Neural progenitor cell (in vitro differentiated cells): ENCODE data around the gene NKX6-1.

Experiments
- EZH2 ChIP-seq: fragments of 200-600 bp; sonication (generic); IDR thresholded peaks from 2 replicates; pipeline ENCODE4 v1.6.1; 2017; ENCODE audit warnings: antibody characterized with exemption, mild to moderate bottlenecking, moderate library complexity
- TF ChIP-seq, protein P1 (sequence below): fragments of 200-600 bp; sonication (generic); IDR thresholded peaks from 2 replicates; pipeline ENCODE4 v1.5.1; 2017; ENCODE audit warnings: antibody characterized with exemption, mild to moderate bottlenecking

- TF ChIP-seq, protein P1, sequence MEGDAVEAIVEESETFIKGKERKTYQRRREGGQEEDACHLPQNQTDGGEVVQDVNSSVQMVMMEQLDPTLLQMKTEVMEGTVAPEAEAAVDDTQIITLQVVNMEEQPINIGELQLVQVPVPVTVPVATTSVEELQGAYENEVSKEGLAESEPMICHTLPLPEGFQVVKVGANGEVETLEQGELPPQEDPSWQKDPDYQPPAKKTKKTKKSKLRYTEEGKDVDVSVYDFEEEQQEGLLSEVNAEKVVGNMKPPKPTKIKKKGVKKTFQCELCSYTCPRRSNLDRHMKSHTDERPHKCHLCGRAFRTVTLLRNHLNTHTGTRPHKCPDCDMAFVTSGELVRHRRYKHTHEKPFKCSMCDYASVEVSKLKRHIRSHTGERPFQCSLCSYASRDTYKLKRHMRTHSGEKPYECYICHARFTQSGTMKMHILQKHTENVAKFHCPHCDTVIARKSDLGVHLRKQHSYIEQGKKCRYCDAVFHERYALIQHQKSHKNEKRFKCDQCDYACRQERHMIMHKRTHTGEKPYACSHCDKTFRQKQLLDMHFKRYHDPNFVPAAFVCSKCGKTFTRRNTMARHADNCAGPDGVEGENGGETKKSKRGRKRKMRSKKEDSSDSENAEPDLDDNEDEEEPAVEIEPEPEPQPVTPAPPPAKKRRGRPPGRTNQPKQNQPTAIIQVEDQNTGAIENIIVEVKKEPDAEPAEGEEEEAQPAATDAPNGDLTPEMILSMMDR, result no peak
- no peak for TF ChIP-seq EZH2
Measured at GRCh38 chr4:84494531-84494930, 4.6 kb downstream of the NKX6-1 start.
